GM18861 (cell line): ENCODE data around the gene BATF3.

Experiments used
- ATAC-seq: cut with Tn5 transposase; IDR thresholded peaks from one replicate; pipeline ENCODE4 v1.9.1; 2021; ENCODE audit not compliant: unreplicated experiment

Gene BATF3

DNA sequence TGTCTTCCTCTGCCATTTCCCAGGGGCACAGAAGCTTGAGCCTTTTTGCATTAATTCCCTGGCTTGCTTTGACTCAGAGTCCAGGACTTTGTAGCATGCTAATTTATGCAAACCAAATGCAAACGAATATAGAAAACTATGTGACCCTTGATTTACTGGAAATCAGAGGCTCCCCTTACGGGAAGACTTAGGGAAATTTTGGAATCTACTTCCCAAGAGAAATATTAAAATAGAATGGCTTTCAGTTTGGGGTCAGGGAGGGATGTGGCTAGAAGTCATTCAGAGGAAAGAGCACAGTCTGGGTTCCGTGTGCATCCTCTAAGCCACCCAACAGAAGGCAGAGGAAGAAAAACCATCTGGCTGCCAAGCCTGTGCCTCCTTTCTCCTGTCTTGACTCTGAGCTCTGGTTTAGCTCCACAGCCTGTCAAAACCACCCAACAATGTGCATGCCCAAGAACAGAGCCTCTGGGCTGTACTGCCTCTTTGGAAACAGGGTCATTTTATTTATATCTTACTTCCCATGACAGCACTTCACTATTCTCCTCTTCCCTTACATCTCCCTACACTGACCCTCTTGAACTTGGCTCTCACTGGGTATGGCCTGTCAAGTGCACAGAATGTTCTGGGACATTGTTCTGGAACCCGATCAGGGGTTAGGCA lies 61.0 kb downstream of the BATF3 start:
- ATAC-seq: no peak

DNA sequence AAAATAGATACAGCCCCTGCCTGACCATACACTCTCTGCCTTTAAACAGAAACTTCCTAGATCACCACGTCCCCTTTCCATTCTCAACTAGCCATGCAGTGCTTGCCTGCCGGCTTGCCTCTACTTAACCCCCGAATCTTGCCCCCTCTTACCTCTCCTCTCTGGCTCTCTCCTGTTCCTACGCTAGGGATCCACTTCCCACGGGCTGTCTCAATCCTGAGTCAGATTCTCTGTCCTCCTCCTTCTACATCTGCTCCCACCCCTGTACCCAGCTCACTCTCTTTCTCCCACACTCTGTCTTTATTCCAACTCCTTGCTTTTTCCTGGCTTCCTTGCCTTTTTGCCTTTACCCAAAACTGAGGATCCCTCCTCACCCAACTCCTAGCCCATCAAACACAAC lies 61.7 kb downstream of the BATF3 start:
- no peak for ATAC-seq
